ENCODE results near the gene TTC28.

GRCh38 chr22:27933186-27933983 is 746.3 kb downstream of the TTC28 start:
- no peak for TF ChIP-seq EZH2 (IDR thresholded peaks at IDR 0.05; ENCODE audit: borderline replicate concordance, low read depth, low read length, severe bottlenecking)
- TF ChIP-seq CTCF (IDR thresholded peaks at IDR 0.05; ENCODE audit: extremely low read depth in 1 of 2, insufficient read depth in 1 of 2, low read depth in 1 of 2, low read length in 2 of 2), result no peak

Measured in endothelial cell of umbilical vein (primary cell).